K562 (cell line): Measurements from ENCODE around the gene MARCHF9. TPM values are rescaled to one million over a fixed set of nuclear protein-coding genes. Genes with fewer than 3 reads are reported as not detected.

Source experiments
- BMI1 ChIP-seq: fragments of 150-350 bp; IDR thresholded peaks from 2 replicates; pipeline ENCODE4 v1.6.1; 2014; ENCODE audit warnings: low read length
- CC2D1A ChIP-seq: fragments of 450-650 bp; IDR thresholded peaks from 2 replicates; pipeline ENCODE4 v1.6.1; 2017; ENCODE audit warnings: mild to moderate bottlenecking
- CSDE1 ChIP-seq, 2 experiments: fragments of 450-650 bp; IDR thresholded peaks; 2 replicates each; pipeline ENCODE4 v1.6.1; 2016; ENCODE audit warnings: mild to moderate bottlenecking in 1 of 2
- KLF1 ChIP-seq: fragments of 450-650 bp; IDR thresholded peaks from 2 replicates; pipeline ENCODE4 v1.6.1; 2016; ENCODE audit warnings: missing genetic modification characterization, missing compliant biosample characterization
- NRF1 ChIP-seq, 2 experiments: fragments of 450-650 bp; IDR thresholded peaks in 1 of 2; conservative IDR thresholded peaks in 1 of 2; 2 replicates each; pipeline ENCODE4 v1.6.1; 2014; ENCODE audit warnings: mild to moderate bottlenecking in 2 of 2
- PPARD ChIP-seq: fragments of 250-450 bp; sonication (Bioruptor Pico); IDR thresholded peaks from 2 replicates; pipeline ENCODE4 v1.8.0; 2022; ENCODE audit warnings: inconsistent platforms, mild to moderate bottlenecking, moderate library complexity
- SRSF9 ChIP-seq: fragments of 200-400 bp; formaldehyde crosslinking; IDR thresholded peaks from 2 replicates; pipeline ENCODE4 v1.6.1; 2017; ENCODE audit warnings: low read depth, low read length, borderline replicate concordance
- ZBTB7A ChIP-seq: IDR thresholded peaks from 2 replicates; pipeline ENCODE4 v1.6.1; 2011; ENCODE audit warnings: low read depth, mild to moderate bottlenecking, low read length, moderate library complexity, borderline replicate concordance; ENCODE audit not compliant: control insufficient read depth
- ZNF146 ChIP-seq: IDR thresholded peaks from one replicate; pipeline ENCODE4 v1.6.1; 2018; ENCODE audit warnings: missing compliant biosample characterization; ENCODE audit not compliant: unreplicated experiment
- ZNF644 ChIP-seq: fragments of 200-800 bp; sonication (Bioruptor generic); IDR thresholded peaks from 2 replicates; pipeline ENCODE4 v1.6.1; 2016; ENCODE audit warnings: low read depth, missing genetic modification characterization, missing compliant biosample characterization
- polyA plus RNA-seq, 8 experiments: library from polyadenylated mRNA; depleted of rRNA in 4 of 8; stranded (reverse) in 5 of 8; unstranded in 3 of 8; fragments of >200 nt; fragmentation: Nextera tagmentation in 2 of 8; fragmentation: Illumina TruSeq in 1 of 8; extraction: Ambion mirVana in 2 of 8; extraction: Trizol in 1 of 8; gene quantifications; 2 replicates each; pipeline versions ENCODE4 v1.2.1 to v1.2.3, GENCODE V29; 2011 to 2014; ENCODE audit warnings: inconsistent platforms in 1 of 8, missing spikeins in 1 of 8
- total RNA-seq, 7 experiments: library from RNA; depleted of rRNA in 6 of 7; stranded (reverse); fragments of >200 nt in 6 of 7; fragmentation: Illumina TruSeq in 2 of 7; extraction: Trizol in 2 of 7; gene quantifications; 2 replicates each; pipeline versions ENCODE4 v1.2.1 to v1.2.3, GENCODE V29; 2011 to 2021; ENCODE audit warnings: low replicate concordance in 1 of 7
- TF ChIP-seq, protein P1 (sequence below): fragments of 250-450 bp; sonication (Bioruptor Pico); IDR thresholded peaks from 2 replicates; pipeline ENCODE4 v1.8.0; 2021; ENCODE audit warnings: mild to moderate bottlenecking, moderate library complexity
- TF ChIP-seq, protein P2 (sequence below): sonication (generic); formaldehyde crosslinking; IDR thresholded peaks from 2 replicates; pipeline ENCODE4 v1.8.0; 2022; ENCODE audit warnings: mild to moderate bottlenecking, missing genetic modification reagents
- TF ChIP-seq, protein P3 (sequence below): fragments of 250-450 bp; sonication (Bioruptor Pico); IDR thresholded peaks from 2 replicates; pipeline ENCODE4 v1.4.0; 2020
- TF ChIP-seq, protein P4 (sequence below): fragments of 450-650 bp; formaldehyde crosslinking; IDR thresholded peaks from 2 replicates; pipeline ENCODE4 v1.4.0; 2020; ENCODE audit warnings: mild to moderate bottlenecking, moderate library complexity
- TF ChIP-seq, protein P5 (sequence below): sonication (generic); formaldehyde crosslinking; IDR thresholded peaks from 2 replicates; pipeline ENCODE4 v1.8.1; 2023; ENCODE audit warnings: mild to moderate bottlenecking, missing genetic modification reagents

MARCHF9 gene
- total and polyA plus RNA-seq, 9 of the 15 experiments (the other 6 are each of a cell fraction or from before 2014, with no cell fraction given) = 0.80 to 12.4 (median 6.2) TPM

DNA sequence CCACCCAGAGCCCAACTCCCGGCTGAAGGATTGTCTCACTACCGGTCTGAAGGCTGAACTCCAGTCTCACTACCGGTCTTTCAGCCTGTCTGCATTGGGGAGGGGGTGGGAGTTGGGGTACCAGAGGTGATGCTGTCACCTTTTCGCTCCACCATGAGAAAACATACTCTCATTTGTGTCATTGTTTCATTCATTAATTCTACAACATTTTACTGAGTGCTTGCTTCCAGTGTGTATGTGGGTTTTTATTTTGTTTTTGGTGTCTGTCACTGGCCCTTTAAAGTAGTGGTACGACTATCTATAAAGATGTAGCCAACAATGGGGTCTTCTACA lies 2.3 kb upstream of the MARCHF9 start (continued):
- TF ChIP-seq, protein P1, sequence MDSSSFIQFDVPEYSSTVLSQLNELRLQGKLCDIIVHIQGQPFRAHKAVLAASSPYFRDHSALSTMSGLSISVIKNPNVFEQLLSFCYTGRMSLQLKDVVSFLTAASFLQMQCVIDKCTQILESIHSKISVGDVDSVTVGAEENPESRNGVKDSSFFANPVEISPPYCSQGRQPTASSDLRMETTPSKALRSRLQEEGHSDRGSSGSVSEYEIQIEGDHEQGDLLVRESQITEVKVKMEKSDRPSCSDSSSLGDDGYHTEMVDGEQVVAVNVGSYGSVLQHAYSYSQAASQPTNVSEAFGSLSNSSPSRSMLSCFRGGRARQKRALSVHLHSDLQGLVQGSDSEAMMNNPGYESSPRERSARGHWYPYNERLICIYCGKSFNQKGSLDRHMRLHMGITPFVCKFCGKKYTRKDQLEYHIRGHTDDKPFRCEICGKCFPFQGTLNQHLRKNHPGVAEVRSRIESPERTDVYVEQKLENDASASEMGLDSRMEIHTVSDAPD (CRISPR knock-in tag) = no peak
- TF ChIP-seq KLF1 (tag) = 0 out of 2 replicates have a peak, but pooled peaks have one; percentile 10
- 0 out of 2 replicates have a peak, but pooled peaks have one; percentile 61 for TF ChIP-seq ZBTB7A
- no peak for TF ChIP-seq BMI1
- TF ChIP-seq CSDE1 (IDR thresholded peaks at IDR 0.05) = peak in 1 of 2 experiments; percentile 78; a peak in 2 of 4 replicates
- TF ChIP-seq ZNF644 = no peak
- TF ChIP-seq, protein P2, sequence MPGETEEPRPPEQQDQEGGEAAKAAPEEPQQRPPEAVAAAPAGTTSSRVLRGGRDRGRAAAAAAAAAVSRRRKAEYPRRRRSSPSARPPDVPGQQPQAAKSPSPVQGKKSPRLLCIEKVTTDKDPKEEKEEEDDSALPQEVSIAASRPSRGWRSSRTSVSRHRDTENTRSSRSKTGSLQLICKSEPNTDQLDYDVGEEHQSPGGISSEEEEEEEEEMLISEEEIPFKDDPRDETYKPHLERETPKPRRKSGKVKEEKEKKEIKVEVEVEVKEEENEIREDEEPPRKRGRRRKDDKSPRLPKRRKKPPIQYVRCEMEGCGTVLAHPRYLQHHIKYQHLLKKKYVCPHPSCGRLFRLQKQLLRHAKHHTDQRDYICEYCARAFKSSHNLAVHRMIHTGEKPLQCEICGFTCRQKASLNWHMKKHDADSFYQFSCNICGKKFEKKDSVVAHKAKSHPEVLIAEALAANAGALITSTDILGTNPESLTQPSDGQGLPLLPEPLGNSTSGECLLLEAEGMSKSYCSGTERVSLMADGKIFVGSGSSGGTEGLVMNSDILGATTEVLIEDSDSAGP (CRISPR knock-in tag) = 0 out of 2 replicates have a peak, but pooled peaks have one; percentile 19
- TF ChIP-seq, protein P3, sequence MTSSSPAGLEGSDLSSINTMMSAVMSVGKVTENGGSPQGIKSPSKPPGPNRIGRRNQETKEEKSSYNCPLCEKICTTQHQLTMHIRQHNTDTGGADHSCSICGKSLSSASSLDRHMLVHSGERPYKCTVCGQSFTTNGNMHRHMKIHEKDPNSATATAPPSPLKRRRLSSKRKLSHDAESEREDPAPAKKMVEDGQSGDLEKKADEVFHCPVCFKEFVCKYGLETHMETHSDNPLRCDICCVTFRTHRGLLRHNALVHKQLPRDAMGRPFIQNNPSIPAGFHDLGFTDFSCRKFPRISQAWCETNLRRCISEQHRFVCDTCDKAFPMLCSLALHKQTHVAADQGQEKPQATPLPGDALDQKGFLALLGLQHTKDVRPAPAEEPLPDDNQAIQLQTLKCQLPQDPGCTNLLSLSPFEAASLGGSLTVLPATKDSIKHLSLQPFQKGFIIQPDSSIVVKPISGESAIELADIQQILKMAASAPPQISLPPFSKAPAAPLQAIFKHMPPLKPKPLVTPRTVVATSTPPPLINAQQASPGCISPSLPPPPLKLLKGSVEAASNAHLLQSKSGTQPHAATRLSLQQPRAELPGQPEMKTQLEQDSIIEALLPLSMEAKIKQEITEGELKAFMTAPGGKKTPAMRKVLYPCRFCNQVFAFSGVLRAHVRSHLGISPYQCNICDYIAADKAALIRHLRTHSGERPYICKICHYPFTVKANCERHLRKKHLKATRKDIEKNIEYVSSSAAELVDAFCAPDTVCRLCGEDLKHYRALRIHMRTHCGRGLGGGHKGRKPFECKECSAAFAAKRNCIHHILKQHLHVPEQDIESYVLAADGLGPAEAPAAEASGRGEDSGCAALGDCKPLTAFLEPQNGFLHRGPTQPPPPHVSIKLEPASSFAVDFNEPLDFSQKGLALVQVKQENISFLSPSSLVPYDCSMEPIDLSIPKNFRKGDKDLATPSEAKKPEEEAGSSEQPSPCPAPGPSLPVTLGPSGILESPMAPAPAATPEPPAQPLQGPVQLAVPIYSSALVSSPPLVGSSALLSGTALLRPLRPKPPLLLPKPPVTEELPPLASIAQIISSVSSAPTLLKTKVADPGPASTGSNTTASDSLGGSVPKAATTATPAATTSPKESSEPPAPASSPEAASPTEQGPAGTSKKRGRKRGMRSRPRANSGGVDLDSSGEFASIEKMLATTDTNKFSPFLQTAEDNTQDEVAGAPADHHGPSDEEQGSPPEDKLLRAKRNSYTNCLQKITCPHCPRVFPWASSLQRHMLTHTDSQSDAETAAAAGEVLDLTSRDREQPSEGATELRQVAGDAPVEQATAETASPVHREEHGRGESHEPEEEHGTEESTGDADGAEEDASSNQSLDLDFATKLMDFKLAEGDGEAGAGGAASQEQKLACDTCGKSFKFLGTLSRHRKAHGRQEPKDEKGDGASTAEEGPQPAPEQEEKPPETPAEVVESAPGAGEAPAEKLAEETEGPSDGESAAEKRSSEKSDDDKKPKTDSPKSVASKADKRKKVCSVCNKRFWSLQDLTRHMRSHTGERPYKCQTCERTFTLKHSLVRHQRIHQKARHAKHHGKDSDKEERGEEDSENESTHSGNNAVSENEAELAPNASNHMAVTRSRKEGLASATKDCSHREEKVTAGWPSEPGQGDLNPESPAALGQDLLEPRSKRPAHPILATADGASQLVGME = no peak
- no peak for TF ChIP-seq PPARD (CRISPR knock-in tag)
- TF ChIP-seq CC2D1A = no peak
- TF ChIP-seq SRSF9 = no peak
- no peak for TF ChIP-seq ZNF146
- no peak for TF ChIP-seq NRF1 (conservative IDR thresholded peaks at IDR 0.05 in 1 of 2, IDR thresholded peaks at IDR 0.05 in 1 of 2)
- TF ChIP-seq, protein P4, sequence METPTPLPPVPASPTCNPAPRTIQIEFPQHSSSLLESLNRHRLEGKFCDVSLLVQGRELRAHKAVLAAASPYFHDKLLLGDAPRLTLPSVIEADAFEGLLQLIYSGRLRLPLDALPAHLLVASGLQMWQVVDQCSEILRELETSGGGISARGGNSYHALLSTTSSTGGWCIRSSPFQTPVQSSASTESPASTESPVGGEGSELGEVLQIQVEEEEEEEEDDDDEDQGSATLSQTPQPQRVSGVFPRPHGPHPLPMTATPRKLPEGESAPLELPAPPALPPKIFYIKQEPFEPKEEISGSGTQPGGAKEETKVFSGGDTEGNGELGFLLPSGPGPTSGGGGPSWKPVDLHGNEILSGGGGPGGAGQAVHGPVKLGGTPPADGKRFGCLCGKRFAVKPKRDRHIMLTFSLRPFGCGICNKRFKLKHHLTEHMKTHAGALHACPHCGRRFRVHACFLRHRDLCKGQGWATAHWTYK (CRISPR knock-in tag) = no peak
- TF ChIP-seq, protein P5, sequence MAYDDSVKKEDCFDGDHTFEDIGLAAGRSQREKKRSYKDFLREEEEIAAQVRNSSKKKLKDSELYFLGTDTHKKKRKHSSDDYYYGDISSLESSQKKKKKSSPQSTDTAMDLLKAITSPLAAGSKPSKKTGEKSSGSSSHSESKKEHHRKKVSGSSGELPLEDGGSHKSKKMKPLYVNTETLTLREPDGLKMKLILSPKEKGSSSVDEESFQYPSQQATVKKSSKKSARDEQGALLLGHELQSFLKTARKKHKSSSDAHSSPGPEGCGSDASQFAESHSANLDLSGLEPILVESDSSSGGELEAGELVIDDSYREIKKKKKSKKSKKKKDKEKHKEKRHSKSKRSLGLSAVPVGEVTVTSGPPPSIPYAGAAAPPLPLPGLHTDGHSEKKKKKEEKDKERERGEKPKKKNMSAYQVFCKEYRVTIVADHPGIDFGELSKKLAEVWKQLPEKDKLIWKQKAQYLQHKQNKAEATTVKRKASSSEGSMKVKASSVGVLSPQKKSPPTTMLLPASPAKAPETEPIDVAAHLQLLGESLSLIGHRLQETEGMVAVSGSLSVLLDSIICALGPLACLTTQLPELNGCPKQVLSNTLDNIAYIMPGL (CRISPR knock-in tag) = no peak
